HG03520 (cell line): ENCODE data around the gene ARHGDIB.

ENCODE experiments used
- ATAC-seq: cut with Tn5 transposase; IDR thresholded peaks from one replicate; pipeline ENCODE4 v1.9.1; 2021; ENCODE audit warnings: mild to moderate bottlenecking, moderate library complexity; ENCODE audit not compliant: unreplicated experiment

The ARHGDIB gene

DNA sequence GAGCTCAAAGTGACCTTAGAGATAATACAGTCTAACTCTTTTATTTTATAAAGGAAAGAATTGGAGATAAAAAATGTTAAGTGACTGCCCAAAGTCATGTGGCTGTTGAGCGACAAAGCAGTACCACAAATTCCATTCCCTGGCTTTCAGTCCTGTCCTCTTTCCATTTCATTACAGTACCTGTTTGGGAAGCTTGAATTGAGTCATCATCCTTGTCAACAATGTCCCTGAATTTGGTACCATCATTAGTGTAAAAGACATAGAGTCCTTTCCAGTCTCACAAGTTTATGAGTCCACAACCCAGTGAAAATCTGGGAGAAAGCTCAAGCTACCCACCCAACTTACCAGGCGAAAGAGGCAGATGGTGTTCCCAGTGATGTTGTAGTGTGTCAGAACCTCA, 26.9 kb downstream of the ARHGDIB start:
- no peak for ATAC-seq

DNA sequence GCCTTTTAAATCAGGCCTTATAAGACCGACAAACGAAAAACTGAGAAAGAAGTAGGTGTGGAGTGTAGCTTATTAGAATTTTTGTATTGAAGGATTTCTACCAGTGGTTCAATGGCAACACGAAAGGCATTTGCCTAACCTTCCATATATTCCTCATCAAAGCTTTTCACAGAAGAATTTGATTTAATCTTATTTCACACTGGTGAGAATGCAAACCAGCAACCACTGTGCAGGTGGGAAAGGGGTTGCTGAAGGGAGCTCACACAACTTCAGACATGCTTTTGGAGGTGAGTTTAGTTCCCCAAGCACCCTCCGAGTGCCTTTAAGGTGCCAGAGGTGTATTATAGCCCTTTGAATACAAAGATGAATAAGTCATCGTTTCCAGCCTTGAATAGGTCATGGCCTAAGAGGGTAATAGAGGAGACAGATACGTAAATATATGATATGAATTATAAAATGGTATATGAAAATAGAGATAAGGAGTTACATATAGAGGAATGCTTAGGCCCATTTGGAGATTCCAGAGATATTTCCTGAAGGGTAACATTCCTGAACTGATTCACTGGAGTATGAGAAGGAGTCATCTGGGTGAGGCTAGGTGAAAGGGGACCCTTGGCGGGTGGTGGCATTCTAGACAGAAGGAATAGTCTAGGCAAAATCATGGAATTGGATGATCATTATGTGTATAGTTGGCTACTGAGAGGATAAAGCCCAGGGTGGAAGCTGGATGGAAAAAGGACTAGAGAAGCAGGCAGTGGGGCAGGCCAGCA, 29.4 kb downstream of the ARHGDIB start:
- ATAC-seq: no peak

DNA sequence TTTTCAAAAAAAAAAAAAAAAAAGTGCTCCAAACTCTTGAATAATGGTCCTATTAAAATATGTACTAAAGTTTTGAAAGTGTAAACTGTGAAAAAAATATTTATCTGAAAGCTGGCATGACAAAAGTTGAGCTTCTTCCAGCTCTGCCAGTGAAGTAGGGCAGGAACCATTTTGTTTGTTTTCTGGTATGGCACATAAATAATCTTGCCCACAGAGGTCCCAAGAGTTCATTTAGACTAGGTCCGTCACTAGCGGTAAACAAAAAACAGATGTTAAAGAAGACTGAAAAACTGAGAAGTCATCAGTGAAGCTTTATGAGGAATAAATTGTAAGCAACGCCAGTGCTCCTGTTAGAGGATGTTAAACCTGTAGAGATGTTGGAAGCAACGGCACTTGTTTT, 30.0 kb downstream of the ARHGDIB start:
- no peak for ATAC-seq

GRCh38 chr12:14930299-14930698, 31.1 kb downstream of the ARHGDIB start:
- no peak for ATAC-seq

DNA sequence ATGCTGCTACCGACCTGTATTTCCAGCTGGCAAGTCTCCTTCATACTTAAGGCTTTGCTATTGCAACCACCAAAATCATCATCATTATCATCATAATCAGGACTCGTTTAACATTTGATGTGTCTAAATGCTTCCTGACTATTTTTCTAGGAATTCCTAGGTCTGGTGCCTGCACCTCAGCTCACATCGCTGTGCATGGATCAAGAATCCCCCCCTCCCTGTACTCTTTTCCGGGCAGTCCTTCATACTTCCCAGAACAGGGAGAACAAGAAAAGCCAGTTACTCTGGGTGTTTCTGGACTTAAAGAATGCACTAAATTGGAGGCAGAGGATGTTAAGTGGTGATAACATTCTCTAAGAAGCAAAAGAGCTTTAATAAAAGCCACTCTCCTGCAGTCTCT, 32.5 kb downstream of the ARHGDIB start:
- no peak for ATAC-seq

- no peak for ATAC-seq
Observed at GRCh38 chr12:14927267-14927666, 34.1 kb downstream of the ARHGDIB start.

DNA sequence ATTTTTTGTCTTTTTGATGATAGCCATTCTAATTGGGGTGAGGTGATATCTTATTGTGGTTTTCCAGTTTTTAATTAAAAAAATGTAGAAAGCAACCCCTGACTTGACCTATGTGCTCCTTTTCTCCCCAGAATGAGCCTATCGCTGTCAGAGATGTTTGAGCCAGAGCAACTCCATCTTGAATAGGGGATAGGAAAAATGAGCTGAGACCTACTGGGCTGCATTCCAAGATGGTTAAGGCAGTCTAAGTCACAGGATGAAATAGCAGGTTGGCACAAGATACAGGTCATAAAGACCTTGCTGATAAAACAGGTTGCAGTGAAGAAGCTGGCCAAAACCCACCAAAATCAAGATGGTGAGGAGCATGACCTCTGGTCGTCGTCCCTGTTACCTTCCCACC, 36.9 kb downstream of the ARHGDIB start:
- no peak for ATAC-seq

DNA sequence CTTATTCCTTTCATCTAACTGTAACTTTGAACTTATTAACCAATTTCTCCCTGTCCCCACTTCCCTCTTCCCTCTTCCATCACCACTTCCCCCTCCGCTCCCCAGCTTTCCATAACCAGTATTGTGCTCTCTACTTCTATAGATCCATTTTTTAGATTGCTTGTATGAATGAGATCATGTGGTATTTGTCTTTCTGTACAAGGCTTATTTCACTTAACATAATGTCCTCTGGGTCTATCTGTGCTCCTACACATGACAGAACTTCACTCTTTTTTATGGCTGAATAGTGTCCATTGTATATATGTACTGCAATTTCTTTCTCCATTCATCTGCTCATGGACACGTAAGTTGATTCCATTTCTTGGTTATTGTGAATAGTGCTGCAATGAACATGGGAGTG, 37.5 kb downstream of the ARHGDIB start:
- no peak for ATAC-seq

DNA sequence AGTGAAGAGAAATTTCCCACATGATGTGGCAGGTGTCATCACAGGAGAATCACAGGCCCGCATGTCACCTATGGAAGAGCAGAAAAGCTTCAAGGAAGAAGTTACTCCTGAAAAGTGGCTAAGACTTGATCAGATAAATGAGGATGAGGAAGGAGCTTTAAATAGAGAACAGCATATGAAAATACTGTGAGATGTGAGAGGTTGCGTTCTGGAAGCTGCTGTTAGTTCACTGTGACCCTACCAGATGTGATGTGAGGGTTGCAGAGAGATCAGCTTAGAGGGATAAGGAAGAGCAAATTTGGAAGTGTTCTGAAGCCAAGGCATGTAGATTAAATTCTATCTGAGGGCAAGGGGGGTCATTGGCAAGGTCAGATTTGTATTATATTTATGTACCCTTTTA, 40.2 kb downstream of the ARHGDIB start:
- no peak for ATAC-seq

- no peak for ATAC-seq
Observed at GRCh38 chr12:14920475-14921126, 40.8 kb downstream of the ARHGDIB start.

GRCh38 chr12:14919455-14919854, 41.9 kb downstream of the ARHGDIB start:
- ATAC-seq: no peak

- ATAC-seq: no peak
Observed at GRCh38 chr12:14915736-14916135, 45.7 kb downstream of the ARHGDIB start.

- ATAC-seq: no peak
Observed at GRCh38 chr12:14913381-14913781, 48.0 kb downstream of the ARHGDIB start.

DNA sequence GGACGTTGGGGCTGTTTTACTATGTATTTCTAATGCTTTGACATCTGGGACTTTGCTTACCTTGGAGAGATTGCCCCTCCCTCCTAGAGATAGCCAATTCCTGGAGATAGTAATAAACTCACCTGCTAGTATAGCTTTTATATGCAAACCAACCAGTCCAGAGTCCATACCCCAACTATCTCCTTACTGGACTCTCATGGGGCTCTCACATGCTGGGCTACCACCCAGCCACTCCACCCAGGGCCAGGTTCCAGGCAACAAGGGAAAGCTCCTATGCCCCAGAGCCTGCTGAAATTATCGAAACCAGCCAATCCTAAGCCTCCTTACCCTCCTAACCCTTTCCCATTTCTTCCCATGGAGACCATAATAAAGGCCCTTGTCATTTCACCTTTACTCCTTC, 50.3 kb downstream of the ARHGDIB start:
- ATAC-seq: no peak

DNA sequence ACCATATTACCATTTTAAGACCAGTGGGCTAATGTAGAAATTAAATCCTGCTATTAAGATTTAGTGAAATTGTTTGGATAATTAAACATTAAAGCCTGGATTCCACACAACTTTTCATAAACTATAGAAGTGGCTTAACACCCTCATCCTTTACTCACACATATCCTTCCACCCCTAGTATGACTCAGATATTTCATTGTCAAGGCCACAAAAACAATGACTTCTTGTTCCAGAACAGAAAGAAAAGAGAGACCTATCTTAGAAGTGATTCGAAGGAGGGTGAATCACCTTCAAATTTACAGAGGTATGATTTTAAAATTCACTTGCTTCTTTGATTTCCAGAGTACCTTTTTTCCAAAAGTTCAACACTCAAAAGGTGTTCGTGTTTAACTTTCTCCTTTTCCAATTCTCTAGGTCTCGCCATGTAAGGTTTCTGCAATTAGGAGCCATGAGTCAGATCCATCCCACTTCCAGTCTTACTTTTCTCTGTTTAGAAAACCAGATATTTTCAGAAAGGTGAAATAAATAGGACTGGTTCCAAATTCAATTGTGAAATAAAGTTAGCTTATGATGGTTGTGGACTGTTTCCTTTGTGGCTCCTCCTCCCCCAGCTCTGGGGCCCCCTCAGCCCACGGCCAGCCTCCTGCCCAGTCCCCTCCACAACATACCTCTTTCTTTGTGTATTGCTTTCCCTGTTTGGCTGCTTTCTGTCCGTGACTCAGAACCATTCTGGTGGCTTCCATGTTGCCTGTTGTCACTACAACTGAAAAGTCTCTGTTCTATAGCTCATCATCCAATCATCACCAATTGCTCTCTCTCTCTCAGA, 51.1 kb downstream of the ARHGDIB start:
- ATAC-seq: no peak

- no peak for ATAC-seq
Observed at GRCh38 chr12:14907953-14908352, 53.4 kb downstream of the ARHGDIB start.

DNA sequence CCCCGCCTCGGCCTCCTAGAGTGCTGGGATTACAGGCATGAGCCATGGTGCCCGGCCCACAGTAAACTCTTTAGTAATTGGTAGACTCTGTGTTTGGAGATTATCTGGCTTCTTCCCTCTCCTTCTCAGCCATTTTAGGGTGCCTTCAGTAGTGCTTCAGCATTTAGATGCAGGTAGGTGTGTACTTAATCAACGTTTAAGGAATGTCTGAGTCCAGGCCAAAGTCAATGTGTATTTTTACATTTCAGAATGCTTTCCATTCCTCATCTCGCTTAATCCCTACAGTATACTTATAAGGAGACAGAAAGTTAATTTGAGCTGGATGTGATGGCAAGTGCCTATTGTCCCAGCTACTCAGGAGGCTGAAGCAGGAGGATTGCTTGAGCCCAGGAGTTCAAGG, 55.3 kb downstream of the ARHGDIB start:
- no peak for ATAC-seq

DNA sequence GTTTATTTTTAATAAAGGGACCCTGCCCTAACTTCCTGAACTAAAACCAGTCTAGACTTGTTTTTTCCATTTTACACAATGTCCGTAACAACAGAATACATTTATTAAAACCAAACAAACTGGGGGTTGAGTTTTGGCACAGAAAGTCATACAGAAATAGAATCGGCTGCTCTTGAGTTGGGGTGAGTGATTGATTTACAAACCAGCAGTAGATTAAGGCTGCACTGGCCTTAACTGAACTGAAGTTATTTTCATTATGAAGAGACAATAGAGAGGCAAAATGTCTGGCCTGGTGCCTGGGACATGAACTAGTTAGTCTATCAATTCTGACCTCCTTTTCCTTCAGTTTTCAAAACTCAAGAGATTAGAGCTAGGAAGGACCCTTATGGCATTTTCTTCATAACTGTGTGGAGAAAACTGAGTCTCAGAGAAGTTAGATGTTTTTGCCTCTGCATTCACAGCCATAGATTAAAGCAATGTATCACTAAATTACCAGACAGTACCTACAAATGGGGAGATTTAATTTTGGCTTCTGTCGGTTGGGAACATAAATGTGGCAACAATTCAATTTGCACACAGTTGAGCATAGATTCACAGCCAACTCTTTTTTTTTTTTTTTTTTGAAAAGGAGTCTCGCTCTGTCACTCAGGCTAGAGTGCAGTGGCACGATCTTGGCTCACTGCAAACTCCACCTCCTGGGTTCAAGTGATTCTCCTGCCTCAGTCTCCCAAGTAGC, 56.0 kb downstream of the ARHGDIB start:
- no peak for ATAC-seq

- ATAC-seq: no peak
Observed at GRCh38 chr12:14904854-14905253, 56.5 kb downstream of the ARHGDIB start.

- ATAC-seq: no peak
Observed at GRCh38 chr12:14903386-14904098, 57.9 kb downstream of the ARHGDIB start.
